ENCODE data around the gene SNCA.

The SNCA gene

DNA sequence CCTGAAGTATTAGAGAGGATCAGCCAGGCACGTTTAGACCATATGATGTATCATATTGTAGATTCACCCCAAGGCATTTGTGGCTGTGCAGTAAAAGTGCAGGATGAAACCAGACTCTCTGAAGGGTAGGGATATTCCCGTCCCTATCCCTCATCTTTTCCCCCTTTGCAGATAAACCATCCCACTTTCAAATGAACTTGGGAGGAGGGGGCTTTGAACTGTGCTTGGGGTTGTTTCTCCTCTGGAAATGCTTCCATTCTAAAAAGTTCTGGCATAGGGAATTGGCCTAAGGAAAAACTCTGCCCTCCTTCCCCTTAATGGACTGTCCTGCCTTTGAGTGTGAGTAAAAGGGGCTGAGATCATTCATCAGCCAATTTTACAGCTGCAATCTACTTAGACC, 23.8 kb downstream of the SNCA start:
- no peak for ATAC-seq
- TF ChIP-seq, protein P1, sequence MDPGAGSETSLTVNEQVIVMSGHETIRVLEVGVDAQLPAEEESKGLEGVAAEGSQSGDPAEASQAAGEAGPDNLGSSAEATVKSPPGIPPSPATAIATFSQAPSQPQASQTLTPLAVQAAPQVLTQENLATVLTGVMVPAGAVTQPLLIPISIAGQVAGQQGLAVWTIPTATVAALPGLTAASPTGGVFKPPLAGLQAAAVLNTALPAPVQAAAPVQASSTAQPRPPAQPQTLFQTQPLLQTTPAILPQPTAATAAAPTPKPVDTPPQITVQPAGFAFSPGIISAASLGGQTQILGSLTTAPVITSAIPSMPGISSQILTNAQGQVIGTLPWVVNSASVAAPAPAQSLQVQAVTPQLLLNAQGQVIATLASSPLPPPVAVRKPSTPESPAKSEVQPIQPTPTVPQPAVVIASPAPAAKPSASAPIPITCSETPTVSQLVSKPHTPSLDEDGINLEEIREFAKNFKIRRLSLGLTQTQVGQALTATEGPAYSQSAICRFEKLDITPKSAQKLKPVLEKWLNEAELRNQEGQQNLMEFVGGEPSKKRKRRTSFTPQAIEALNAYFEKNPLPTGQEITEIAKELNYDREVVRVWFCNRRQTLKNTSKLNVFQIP (CRISPR knock-in tag; IDR thresholded peaks at IDR 0.05; ENCODE audit: borderline replicate concordance, low read depth), result no peak
- TF ChIP-seq RARB (CRISPR knock-in tag; IDR thresholded peaks at IDR 0.05) (no peak), ZNF70 (CRISPR knock-in tag; IDR thresholded peaks at IDR 0.05) (no peak), CSRNP3 (CRISPR knock-in tag; IDR thresholded peaks at IDR 0.05) (no peak), PPARA (CRISPR knock-in tag; IDR thresholded peaks at IDR 0.05; ENCODE audit: borderline replicate concordance) (no peak), CREB5 (CRISPR knock-in tag; IDR thresholded peaks at IDR 0.05; ENCODE audit: low read depth) (no peak), ZNF565 (CRISPR knock-in tag; conservative IDR thresholded peaks at IDR 0.05; ENCODE audit: low read depth) (no peak), ESRRG (CRISPR knock-in tag; IDR thresholded peaks at IDR 0.05) (no peak), TOX (CRISPR knock-in tag; IDR thresholded peaks at IDR 0.05; ENCODE audit: borderline replicate concordance) (no peak), ZNF8 (CRISPR knock-in tag; IDR thresholded peaks at IDR 0.05) (no peak), ZFP30 (CRISPR knock-in tag; IDR thresholded peaks at IDR 0.05) (no peak), ARNTL (CRISPR knock-in tag; IDR thresholded peaks at IDR 0.05; ENCODE audit: borderline replicate concordance, low read depth) (no peak)
- TF ChIP-seq, protein P2, sequence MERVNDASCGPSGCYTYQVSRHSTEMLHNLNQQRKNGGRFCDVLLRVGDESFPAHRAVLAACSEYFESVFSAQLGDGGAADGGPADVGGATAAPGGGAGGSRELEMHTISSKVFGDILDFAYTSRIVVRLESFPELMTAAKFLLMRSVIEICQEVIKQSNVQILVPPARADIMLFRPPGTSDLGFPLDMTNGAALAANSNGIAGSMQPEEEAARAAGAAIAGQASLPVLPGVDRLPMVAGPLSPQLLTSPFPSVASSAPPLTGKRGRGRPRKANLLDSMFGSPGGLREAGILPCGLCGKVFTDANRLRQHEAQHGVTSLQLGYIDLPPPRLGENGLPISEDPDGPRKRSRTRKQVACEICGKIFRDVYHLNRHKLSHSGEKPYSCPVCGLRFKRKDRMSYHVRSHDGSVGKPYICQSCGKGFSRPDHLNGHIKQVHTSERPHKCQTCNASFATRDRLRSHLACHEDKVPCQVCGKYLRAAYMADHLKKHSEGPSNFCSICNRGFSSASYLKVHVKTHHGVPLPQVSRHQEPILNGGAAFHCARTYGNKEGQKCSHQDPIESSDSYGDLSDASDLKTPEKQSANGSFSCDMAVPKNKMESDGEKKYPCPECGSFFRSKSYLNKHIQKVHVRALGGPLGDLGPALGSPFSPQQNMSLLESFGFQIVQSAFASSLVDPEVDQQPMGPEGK (CRISPR knock-in tag; IDR thresholded peaks at IDR 0.05; ENCODE audit: borderline replicate concordance), result no peak

DNA sequence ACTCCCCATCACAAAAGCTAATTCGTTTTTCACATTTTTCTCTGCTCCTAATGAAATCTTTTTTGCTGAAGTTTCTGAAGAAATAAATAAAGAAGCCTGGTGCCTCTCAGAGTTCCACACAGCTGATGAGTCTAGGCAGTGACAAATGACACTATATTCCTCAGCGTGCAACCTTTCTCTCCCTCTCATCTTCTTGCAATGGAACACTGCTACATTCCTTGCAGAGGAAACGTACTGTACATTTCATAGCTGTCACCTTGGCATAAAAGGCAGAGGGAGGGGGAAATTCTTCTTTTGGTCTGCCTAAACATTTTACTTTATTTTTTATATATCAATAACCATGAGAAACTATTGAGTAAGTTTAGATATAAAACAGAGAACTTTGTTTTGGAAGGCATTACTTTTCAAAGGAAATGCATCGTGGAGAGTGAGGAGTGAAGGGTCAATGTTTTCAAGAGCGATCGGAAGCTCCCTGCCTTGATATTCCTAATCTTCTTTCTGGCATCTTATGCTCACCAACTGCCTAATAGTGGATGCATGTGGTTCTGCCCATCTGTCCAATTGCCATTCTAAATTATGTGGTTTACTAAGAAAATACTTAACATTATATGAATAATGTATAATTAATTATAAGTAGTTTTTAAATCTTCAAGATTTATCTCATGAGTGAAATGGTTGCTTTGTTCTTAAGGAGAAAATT, 29.4 kb downstream of the SNCA start:
- no peak for ATAC-seq
- no peak for TF ChIP-seq OSR1 (CRISPR knock-in tag; IDR thresholded peaks at IDR 0.05)
- no peak for TF ChIP-seq CREB5 (CRISPR knock-in tag; IDR thresholded peaks at IDR 0.05; ENCODE audit: low read depth)
- no peak for TF ChIP-seq ESRRG (CRISPR knock-in tag; IDR thresholded peaks at IDR 0.05)
- TF ChIP-seq ZFP3 (CRISPR knock-in tag; IDR thresholded peaks at IDR 0.05), result no peak
- no peak for TF ChIP-seq ZFP30 (CRISPR knock-in tag; IDR thresholded peaks at IDR 0.05)
- no peak for TF ChIP-seq ZNF8 (CRISPR knock-in tag; IDR thresholded peaks at IDR 0.05)
- TF ChIP-seq TOX (CRISPR knock-in tag; IDR thresholded peaks at IDR 0.05; ENCODE audit: borderline replicate concordance), result no peak
- TF ChIP-seq ARNTL (CRISPR knock-in tag; IDR thresholded peaks at IDR 0.05; ENCODE audit: borderline replicate concordance, low read depth), result no peak
- no peak for TF ChIP-seq CSDC2 (CRISPR knock-in tag; IDR thresholded peaks at IDR 0.05)
- no peak for TF ChIP-seq ZC3H10 (CRISPR knock-in tag; IDR thresholded peaks at IDR 0.05)
- TF ChIP-seq, protein P1 (CRISPR knock-in tag; IDR thresholded peaks at IDR 0.05; ENCODE audit: borderline replicate concordance, low read depth), result no peak
- TF ChIP-seq ZNF70 (CRISPR knock-in tag; IDR thresholded peaks at IDR 0.05), result no peak
- TF ChIP-seq BACH2 (CRISPR knock-in tag; IDR thresholded peaks at IDR 0.05; ENCODE audit: borderline replicate concordance), result no peak
- no peak for TF ChIP-seq TCF4 (CRISPR knock-in tag; IDR thresholded peaks at IDR 0.05; ENCODE audit: borderline replicate concordance)
- no peak for TF ChIP-seq PPARA (CRISPR knock-in tag; IDR thresholded peaks at IDR 0.05; ENCODE audit: borderline replicate concordance)

- TF ChIP-seq ISL1 (CRISPR knock-in tag; IDR thresholded peaks at IDR 0.05) (peak; percentile 66), BACH2 (CRISPR knock-in tag; IDR thresholded peaks at IDR 0.05; ENCODE audit: borderline replicate concordance) (no peak)
- no peak for ATAC-seq
Observed at GRCh38 chr4:89805297-89805696, 31.7 kb downstream of the SNCA start.

Data from SK-N-SH treated with all-trans-retinoic acid at 6 μM for 48 hours (cell line).